Uterus (tissue), 2 donors: Measurements from ENCODE around the gene CTSC.

Source experiments
- POLR2A ChIP-seq, 2 donors: fragments of 450-650 bp; IDR thresholded peaks; one replicate each; pipeline ENCODE4 v1.6.1; 2016; ENCODE audit warnings: antibody characterized with exemption in 2 of 2, mild to moderate bottlenecking in 1 of 2, moderate library complexity in 1 of 2
- TF ChIP-seq, protein P1 (sequence below), 4 experiments: fragments of 200-600 bp in 2 of 4; fragments of 450-650 bp in 2 of 4; sonication (generic) in 2 of 4; IDR thresholded peaks; one replicate each; pipeline ENCODE4 v1.5.1; 2016 to 2019; ENCODE audit warnings: antibody characterized with exemption in 4 of 4, mild to moderate bottlenecking in 2 of 4, moderate library complexity in 1 of 4

- TF ChIP-seq, protein P1, sequence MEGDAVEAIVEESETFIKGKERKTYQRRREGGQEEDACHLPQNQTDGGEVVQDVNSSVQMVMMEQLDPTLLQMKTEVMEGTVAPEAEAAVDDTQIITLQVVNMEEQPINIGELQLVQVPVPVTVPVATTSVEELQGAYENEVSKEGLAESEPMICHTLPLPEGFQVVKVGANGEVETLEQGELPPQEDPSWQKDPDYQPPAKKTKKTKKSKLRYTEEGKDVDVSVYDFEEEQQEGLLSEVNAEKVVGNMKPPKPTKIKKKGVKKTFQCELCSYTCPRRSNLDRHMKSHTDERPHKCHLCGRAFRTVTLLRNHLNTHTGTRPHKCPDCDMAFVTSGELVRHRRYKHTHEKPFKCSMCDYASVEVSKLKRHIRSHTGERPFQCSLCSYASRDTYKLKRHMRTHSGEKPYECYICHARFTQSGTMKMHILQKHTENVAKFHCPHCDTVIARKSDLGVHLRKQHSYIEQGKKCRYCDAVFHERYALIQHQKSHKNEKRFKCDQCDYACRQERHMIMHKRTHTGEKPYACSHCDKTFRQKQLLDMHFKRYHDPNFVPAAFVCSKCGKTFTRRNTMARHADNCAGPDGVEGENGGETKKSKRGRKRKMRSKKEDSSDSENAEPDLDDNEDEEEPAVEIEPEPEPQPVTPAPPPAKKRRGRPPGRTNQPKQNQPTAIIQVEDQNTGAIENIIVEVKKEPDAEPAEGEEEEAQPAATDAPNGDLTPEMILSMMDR (IDR thresholded peaks at IDR 0.05), result no peak
- no peak for TF ChIP-seq POLR2A (IDR thresholded peaks at IDR 0.05)
Observed at GRCh38 chr11:88312628-88313027, 24.9 kb downstream of the CTSC start.
